ENCODE measurements around the gene CHML. TPM values are rescaled to one million over a fixed set of nuclear protein-coding genes. Genes with fewer than 3 reads are reported as not detected.

CHML gene
- total RNA-seq, 3 donors from 2014 or later = 8.5 to 16.7 (median 9.8) TPM

DNA sequence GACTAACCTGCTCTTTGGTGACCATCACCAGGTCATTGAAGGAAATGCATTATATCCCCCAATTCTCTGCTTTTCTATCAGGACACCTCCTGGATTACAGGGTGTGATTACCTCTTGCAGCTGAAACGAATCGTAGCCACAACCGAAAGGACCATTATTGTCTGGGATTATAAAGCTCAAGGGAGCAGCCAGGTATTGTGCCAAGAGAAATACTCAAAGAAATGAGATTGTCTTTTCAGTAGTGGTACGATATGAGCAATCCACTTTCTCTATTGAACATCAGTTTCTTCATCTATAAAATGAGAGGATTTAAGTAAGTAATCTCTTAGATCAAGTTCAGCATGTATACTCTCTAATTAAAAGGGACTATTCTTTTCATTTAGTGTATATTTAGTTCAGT is 39.2 kb upstream of the CHML start:
- no peak for DNase-seq
- ATAC-seq = no peak
- no peak overlapping the region for H3K4me3 ChIP-seq
- H3K9me3 ChIP-seq = no peaks in the 10 kb centered on the region
- H3K4me1 ChIP-seq (ENCODE audit: low read depth) = no peaks in the 10 kb centered on the region
- no peaks in the 10 kb centered on the region for H3K36me3 ChIP-seq (ENCODE audit: low read depth)
- TF ChIP-seq, protein P1, sequence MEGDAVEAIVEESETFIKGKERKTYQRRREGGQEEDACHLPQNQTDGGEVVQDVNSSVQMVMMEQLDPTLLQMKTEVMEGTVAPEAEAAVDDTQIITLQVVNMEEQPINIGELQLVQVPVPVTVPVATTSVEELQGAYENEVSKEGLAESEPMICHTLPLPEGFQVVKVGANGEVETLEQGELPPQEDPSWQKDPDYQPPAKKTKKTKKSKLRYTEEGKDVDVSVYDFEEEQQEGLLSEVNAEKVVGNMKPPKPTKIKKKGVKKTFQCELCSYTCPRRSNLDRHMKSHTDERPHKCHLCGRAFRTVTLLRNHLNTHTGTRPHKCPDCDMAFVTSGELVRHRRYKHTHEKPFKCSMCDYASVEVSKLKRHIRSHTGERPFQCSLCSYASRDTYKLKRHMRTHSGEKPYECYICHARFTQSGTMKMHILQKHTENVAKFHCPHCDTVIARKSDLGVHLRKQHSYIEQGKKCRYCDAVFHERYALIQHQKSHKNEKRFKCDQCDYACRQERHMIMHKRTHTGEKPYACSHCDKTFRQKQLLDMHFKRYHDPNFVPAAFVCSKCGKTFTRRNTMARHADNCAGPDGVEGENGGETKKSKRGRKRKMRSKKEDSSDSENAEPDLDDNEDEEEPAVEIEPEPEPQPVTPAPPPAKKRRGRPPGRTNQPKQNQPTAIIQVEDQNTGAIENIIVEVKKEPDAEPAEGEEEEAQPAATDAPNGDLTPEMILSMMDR (IDR thresholded peaks at IDR 0.05) = no peak
- intact Hi-C loops (cut with DNase I, micrococcal nuclease) = no loop called here

DNA sequence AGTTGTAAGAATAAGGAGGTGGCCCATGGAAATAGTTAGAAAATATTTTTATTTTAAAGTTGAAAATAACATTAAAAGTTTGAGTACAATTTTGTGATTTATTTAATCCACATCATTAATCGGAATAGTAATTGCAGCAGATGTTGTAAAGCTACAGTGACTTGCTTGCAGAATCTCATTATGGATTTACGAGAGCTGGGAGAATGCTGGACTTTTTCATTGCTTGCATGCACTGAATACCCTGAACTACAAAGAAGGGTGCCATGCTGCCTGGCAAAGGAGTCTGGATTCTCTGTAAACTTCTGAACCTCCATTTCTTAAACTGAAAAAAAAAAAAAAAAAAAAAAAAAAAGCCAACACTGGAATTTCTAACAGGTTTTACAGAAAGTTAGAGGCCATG is 38.4 kb upstream of the CHML start:
- TF ChIP-seq, protein P1 (IDR thresholded peaks at IDR 0.05) = no peak
- DNase-seq (no peak), ATAC-seq (no peak)
- intact Hi-C loops (cut with DNase I, micrococcal nuclease) = no loop called here
- Histone ChIP-seq H3K36me3 (ENCODE audit: low read depth) (no peaks in the 10 kb centered on the region), H3K4me1 (ENCODE audit: low read depth) (no peaks in the 10 kb centered on the region), H3K4me3 (no peak overlapping the region), H3K9me3 (no peaks in the 10 kb centered on the region)

DNA sequence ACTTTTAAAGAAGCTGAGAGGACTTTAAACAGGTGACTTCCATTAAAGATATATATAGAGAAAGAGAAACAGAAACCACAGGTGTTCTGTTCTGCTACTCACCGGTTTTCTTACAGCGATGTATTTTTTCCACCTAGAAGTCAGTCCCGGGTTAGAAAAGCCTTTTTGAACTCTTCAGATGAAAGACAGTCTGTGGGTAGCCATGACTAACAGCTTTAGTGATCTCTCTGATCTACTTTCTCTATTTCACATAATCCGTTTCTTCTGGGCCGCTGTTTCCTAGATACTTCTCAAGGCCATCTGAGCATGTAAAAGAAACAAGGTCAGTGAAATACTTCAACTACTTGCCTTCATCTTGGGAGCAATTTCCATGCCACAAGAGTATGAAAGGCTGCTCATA is 37.0 kb upstream of the CHML start:
- Histone ChIP-seq H3K9me3 (no peaks in the 10 kb centered on the region), H3K36me3 (ENCODE audit: low read depth) (no peaks in the 10 kb centered on the region), H3K4me1 (ENCODE audit: low read depth) (no peaks in the 10 kb centered on the region), H3K4me3 (no peak overlapping the region)
- ATAC-seq (peak; percentile 49), DNase-seq (no peak)
- intact Hi-C loops (cut with DNase I, micrococcal nuclease) = no loop called here
- TF ChIP-seq, protein P1 (IDR thresholded peaks at IDR 0.05) = no peak

DNA sequence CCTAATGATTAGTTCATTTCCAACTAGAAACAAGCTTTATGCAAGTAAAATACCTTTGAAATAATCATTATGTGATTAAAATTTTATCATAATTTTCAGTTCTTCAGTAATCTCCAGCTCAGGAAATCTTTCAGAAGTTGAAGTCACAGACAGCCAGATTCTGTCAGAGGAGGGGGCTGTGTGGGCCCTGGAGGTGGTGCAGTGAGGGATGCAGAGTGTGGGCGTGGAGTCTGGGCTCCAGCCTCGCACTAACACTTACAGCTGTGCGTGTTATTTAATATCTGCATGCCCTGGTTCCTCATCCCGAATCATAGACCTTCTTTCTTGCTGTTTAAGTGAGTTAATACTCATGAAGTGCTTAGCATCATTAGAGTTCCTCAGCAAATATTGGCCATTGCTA is 35.8 kb upstream of the CHML start:
- no peaks in the 10 kb centered on the region for H3K36me3 ChIP-seq (ENCODE audit: low read depth)
- intact Hi-C loops (cut with DNase I, micrococcal nuclease) = no loop called here
- no peak for ATAC-seq
- H3K9me3 ChIP-seq = no peaks in the 10 kb centered on the region
- no peak for DNase-seq
- no peak overlapping the region for H3K4me3 ChIP-seq
- TF ChIP-seq, protein P1 (IDR thresholded peaks at IDR 0.05) = no peak
- H3K4me1 ChIP-seq (ENCODE audit: low read depth) = no peaks in the 10 kb centered on the region

DNA sequence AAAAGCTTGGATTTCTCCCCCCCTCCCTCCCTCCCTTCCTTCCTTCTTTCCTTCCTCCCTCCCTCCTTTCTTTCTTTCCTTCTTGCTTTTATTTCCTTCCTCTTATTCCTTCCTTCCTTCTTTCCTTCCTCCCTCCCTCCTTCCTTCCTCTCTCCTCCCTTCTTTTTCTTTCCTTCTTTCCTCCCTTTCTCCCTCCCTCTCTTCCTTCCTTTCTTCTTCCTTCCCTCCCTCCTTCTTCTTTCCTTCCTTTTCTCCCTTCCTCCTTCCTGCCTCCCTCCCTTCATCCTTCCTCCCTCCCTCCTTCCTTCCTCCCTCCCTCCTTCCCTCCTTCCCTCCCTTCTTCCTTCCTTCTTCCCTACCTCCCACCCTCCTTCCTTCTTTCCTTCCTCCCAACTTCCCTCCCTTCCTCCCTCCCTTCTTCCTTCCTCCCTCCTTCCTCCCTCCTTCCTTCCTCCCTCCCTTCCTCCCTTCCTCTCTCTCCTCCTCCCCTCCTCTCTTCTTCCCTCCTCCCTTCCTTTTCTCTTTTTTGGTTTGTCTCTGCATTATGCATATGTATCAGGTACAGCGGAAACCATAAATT is 34.7 kb upstream of the CHML start:
- TF ChIP-seq, protein P1 (IDR thresholded peaks at IDR 0.05) = no peak
- Histone ChIP-seq H3K4me3 (no peak overlapping the region), H3K4me1 (ENCODE audit: low read depth) (no peaks in the 10 kb centered on the region), H3K36me3 (ENCODE audit: low read depth) (no peaks in the 10 kb centered on the region), H3K9me3 (no peaks in the 10 kb centered on the region)
- no peak for DNase-seq
- intact Hi-C loops (cut with DNase I, micrococcal nuclease) = no loop called here
- ATAC-seq = no peak

DNA sequence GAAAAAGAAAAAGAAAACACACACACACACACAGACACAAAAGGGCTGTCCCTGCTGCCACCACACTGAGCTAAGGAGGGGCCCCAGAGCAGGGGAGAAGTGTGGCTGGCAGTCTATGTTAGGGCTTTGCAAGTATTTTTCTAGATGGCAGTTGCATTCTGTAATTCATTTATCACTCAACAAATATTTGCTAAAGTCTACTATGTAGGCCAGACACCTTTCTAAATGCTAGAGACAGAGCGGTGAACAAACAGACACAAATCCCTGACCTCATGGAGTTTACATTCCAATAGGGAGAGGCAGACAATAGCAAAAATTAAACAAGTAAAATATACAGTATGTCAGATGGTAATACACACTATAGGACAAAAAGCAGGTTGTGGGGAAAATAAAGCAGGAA is 32.1 kb upstream of the CHML start:
- no peak for DNase-seq
- H3K4me1 ChIP-seq (ENCODE audit: low read depth) = no peaks in the 10 kb centered on the region
- ATAC-seq = no peak
- H3K4me3 ChIP-seq = no peak overlapping the region
- intact Hi-C loops (cut with DNase I, micrococcal nuclease) = no loop called here
- TF ChIP-seq, protein P1 (IDR thresholded peaks at IDR 0.05) = no peak
- no peaks in the 10 kb centered on the region for H3K9me3 ChIP-seq
- H3K36me3 ChIP-seq (ENCODE audit: low read depth) = no peaks in the 10 kb centered on the region

Measured in mucosa of descending colon (tissue), 3 donors.